GM19463 (cell line): ENCODE results near the gene MEX3D.

Source experiments
- ATAC-seq: cut with Tn5 transposase; IDR thresholded peaks from one replicate; pipeline ENCODE4 v1.9.1; 2021; ENCODE audit warnings: mild to moderate bottlenecking, moderate library complexity; ENCODE audit not compliant: unreplicated experiment

Gene MEX3D

GRCh38 chr19:1568320-1569019, at the start of gene MEX3D:
Gene MEX3D, minus strand, starts transcription at chr19:1568325. Its CDS starts 267 bp downstream, at chr19:1568058.
- peak; percentile 57 for ATAC-seq

DNA sequence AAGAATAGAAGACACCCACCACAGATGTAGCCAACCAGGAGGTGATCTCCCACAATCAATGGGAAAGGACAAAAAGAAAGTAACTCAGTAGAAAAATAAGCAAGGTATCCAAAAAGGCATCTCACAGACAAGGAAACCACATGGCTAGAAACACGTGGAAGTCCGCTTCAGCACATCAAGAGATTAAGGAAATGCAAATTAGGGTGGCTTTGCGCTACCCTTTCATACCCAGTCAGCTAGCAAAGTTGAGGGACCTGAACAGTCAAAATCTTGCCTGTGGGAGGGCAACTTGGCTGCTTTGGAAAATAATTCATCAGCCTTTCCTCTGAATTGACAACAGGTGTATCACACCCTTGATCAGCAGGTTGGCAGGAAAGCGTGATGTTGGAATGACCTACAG, 48.8 kb upstream of the MEX3D start:
- no peak for ATAC-seq

- no peak for ATAC-seq
Measured at GRCh38 chr19:1616396-1616795, 48.3 kb upstream of the MEX3D start.

- ATAC-seq = no peak
Measured at GRCh38 chr19:1615156-1615765, 47.1 kb upstream of the MEX3D start.

DNA sequence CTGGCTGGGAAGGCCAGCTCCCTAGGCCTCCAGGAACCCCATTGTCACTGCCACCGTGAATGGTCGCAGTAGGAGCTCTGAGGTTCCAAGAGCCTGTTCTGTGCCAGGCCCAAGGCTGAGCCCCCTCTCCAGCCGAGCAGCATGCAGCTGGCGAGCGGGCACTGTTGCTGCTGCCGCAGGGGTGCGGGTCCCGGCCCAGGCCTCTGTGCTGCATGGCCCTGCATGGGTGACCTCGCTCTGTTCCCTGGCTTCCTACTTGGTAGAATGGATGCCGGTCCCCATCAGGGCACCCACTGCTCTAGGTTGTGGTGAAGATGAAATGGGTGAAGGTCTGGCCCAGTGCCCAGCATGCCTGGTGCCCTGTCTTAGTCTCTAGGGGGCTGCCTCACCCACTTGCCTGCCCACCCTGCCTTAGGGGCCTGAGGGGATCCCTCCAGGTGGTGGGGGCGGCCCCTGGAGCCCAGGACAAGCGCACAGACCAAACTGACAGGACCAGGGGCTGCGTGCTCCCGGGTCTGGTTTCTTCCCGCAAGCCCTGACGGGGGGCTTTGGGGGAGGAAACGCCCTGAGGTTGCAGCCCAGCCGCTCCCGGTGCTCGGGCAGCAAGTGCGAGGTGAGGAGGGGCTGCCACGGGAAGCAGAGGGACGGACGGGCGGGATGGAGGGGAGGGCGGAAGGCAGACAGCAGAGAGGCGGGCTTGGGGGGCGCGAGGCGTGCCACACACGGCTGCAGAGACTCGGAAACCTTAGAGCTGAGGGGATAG, 45.9 kb upstream of the MEX3D start:
- ATAC-seq = no peak

DNA sequence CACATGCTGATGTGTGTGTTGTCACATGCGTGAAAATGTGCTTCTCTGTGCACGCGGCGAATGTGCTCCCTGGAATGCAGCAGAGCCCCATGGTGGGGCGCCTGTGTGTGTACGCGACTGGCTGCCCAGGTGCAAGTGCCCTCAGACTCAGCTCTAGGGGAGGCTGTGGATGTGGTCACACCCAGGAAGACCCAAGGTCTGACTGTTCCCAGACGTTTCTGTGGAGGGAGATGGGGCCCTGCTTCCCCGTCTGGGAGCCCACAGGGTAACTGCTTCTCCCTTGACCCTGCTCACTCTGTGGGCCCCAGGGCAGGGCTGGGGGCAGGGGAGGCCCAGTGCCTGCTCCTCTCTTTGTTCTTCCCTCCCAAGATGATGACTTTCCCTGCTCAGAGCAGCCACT, 45.0 kb upstream of the MEX3D start:
- ATAC-seq = no peak

- ATAC-seq = no peak
Measured at GRCh38 chr19:1612114-1613086, 44.3 kb upstream of the MEX3D start.

DNA sequence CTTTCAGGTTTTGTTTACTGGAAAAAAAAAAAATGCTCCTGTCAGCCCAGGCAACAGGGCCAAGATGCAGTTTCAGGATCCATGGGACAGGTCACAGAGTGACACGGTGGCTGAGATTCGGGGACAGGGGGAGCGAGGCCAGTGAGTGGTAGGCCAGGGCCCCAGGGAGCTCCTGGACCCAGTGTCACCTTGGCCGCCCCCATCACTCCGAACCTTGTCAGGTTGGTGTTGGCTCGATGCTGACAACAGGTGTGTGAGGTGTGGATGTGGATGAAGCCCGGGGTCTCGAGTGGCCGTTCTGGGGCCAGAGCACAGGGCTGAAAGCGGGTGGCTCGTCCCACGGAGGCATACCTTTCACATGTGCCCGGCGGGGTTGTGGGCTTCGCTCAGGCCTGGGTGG, 43.2 kb upstream of the MEX3D start:
- no peak for ATAC-seq

DNA sequence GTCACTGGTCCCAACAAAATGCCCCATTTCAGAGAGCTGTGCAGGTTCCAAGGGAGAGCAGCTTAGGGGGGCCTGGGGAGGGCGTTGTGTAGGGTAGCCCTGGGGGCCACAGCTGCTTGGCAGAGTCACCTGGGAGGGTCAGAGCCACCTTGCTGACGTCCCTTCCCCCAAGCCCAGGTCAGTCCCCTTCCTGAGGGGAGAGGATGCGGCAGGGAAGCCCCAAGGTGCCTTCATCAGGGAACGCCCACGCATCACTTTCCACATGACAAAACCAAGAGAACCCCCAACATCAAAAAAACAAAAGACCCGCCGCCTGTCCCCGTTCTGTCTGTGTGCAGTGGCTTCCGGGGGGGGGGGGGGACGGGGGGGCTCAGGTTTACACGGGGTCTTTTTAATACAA, 42.5 kb upstream of the MEX3D start:
- ATAC-seq = no peak

DNA sequence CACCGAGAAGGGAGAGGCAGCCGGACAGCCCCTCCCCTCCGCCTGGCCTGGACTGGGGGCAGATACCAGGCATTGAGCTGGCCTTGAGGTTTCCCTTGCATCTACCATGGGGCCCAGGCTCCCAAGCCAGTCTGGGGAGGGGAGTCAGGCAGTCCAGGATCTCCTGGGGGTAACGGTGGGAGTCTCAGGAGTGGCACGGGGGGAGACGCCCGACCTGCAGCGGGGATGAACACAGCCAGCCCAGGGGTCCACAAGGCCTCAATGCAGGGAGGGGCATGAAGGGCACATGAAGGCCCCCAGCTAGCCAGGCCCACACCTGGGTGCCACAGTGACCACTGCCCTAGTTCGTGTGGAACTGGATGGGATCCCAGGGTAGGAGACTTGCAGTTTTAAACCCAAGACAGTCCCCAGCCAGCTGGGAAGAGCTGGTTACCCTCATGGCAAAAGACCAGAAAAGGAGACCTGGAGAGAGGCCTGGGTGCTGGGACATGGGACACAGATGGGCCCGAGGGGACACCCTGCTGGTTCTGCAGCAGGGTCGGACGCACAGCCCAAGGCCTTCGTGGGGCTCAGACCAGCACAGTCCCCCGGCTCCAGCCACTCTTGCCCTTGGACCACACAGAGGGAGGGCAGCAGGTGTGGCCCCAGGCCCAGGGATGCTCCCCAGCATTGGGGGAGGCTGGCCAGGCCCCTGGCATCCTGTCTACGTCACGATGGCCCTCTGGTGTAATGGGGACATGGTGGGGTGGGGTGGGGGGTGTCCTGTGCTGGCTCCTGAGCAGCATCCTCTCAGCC, 41.8 kb upstream of the MEX3D start:
- no peak for ATAC-seq

GRCh38 chr19:1609103-1609396, 40.9 kb upstream of the MEX3D start:
- no peak for ATAC-seq

DNA sequence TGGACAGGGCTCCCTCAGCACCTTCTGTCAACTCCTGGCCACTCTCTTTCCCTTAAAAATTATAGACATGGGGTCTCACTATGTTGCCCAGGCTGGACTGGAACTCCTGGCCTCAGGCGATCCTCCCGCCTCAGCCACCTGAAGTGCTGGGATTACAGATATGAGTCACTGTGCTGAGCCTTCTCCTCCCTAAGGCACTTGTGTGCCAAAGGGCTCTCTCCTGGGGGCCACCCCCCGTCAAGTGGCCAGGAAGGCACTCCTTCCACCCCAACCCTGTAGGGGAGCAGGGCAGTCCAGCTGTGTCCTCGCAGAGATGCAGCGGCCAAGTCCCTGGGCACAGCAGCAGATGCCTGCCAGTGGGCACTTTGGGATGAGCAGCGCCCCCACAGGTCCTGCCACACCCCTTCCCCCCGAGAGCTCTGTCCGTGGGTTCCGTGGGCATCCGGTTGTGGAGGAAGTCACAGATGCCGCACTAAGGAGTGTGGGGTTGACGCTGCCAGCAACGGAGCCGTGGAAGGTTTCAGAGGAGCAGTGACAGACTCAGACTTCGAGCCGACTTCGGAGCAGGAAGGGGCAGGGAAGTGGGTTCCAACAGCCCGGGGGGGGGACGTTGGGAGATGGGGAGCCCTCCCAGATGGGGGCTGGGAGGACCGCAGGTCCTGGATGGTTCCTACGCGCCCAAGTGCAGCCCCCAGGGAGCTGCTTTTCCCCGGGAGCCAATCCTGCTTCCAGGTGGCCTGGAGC, 40.4 kb upstream of the MEX3D start:
- no peak for ATAC-seq

GRCh38 chr19:1606138-1606651, 38.1 kb upstream of the MEX3D start:
- ATAC-seq = no peak

GRCh38 chr19:1605236-1606137, 37.4 kb upstream of the MEX3D start, which contains the start of gene UQCR11:
Gene UQCR11, minus strand, starts transcription at chr19:1605462. Its CDS starts 53 bp downstream, at chr19:1605409.
- ATAC-seq = peak; percentile 87

DNA sequence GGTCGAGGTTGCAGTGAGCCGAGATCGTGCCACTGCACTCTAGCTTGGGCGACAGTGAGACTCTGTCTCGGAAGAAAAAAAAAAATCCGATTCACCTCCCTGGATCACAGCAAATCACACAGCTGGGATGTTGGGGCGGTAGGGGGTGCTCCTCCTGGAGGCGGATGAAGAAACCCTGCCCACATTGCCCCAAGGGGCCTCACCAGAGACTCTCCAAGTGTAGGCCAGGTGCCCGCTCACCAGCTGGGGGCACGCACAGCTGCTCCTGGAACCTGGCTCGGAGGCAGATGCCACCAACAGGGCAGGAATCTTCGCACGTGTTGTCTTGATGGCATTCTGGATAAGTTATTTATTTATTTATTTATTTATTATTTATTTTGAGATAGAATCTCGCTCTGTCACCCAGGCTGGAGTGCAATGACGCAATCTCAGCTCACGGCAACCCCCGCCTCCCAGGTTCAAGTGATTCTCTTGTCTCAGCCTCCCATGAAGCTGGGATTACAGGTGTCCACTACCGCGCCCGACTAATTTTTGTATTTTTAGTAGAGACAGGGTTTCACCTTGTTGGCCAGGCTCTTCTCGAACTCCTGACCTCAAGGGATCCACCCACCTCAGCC, 34.1 kb upstream of the MEX3D start:
- no peak for ATAC-seq

GRCh38 chr19:1601613-1602064, 33.5 kb upstream of the MEX3D start:
- no peak for ATAC-seq

DNA sequence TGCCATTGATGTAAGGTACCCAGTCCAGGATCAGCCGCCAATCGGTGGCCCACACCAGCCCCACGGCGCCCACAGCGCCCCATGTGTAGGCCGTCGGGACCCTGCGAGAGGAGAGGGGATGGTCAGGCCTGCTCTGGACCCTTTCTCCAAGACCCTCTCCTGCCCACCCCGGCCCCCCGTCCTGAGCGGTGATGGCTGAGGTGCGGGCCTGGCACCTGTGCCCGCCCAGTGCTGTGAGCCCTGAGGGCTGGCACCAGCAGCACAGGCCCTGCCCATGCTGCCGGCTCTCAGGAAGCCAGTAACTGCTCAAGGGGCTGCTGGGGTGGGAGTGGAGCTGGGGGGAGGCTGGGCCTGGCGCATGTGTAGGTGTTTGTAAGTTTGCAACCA, 31.3 kb upstream of the MEX3D start:
- no peak for ATAC-seq
